Keratinocyte (primary cell): ENCODE results near the gene SIVA1.

Source experiments
- CTCF ChIP-seq, 3 experiments: IDR thresholded peaks in 1 of 3; conservative IDR thresholded peaks in 1 of 3; optimal IDR thresholded peaks in 1 of 3; 2 replicates in 2 of 3; 3 replicates in 1 of 3; pipeline versions ENCODE3 to v1.5.1; 2011; ENCODE audit warnings: low read length in 3 of 3, mild to moderate bottlenecking in 3 of 3, moderate library complexity in 2 of 3, control low read depth in 1 of 3, inconsistent platforms in 1 of 3; ENCODE audit not compliant: insufficient read depth in 2 of 3; ENCODE audit errors: extremely low read depth in 1 of 3
- EZH2 ChIP-seq: IDR thresholded peaks from one replicate; pipeline ENCODE4 v1.6.1; 2012; ENCODE audit warnings: inconsistent platforms, mild to moderate bottlenecking, low read length, moderate library complexity

GRCh38 chr14:104788161-104788818, 35.3 kb downstream of the SIVA1 start:
- no peak for TF ChIP-seq CTCF (optimal IDR thresholded peaks at IDR 0.05 in 1 of 3, IDR thresholded peaks at IDR 0.05 in 1 of 3, conservative IDR thresholded peaks at IDR 0.05 in 1 of 3; ENCODE audit: extremely low read depth in 1 of 3, insufficient read depth in 2 of 3, low read length in 3 of 3)
- no peak for TF ChIP-seq EZH2
